ENCODE results near the gene AP3S2.

The AP3S2 gene

GRCh38 chr15:89814112-89814742, 79.6 kb downstream of the AP3S2 start:
- H3K4me2 ChIP-seq (ENCODE audit: low read length): no peak overlapping the region
- no peaks in the 10 kb centered on the region for H3K79me2 ChIP-seq
- no peaks in the 10 kb centered on the region for H3K36me3 ChIP-seq (ENCODE audit: control insufficient read depth, insufficient read depth, low read length)
- H3K4me1 ChIP-seq: no peaks in the 10 kb centered on the region
- no peak overlapping the region for H3K4me3 ChIP-seq (ENCODE audit: low read depth, low read length)
- H3K27me3 ChIP-seq (ENCODE audit: control insufficient read depth, insufficient read depth, low read length): no peaks in the 10 kb centered on the region
- TF ChIP-seq CTCF (IDR thresholded peaks at IDR 0.05): no peak
- no peak overlapping the region for H2AFZ ChIP-seq
- H3K27ac ChIP-seq: no peak overlapping the region
- no peak overlapping the region for H3K9ac ChIP-seq
- H3K9me3 ChIP-seq (ENCODE audit: control insufficient read depth, low read length): no peaks in the 10 kb centered on the region

- H3K36me3 ChIP-seq (ENCODE audit: control insufficient read depth, insufficient read depth, low read length): no peaks in the 10 kb centered on the region
- H3K27me3 ChIP-seq (ENCODE audit: control insufficient read depth, insufficient read depth, low read length): no peaks in the 10 kb centered on the region
- no peaks in the 10 kb centered on the region for H3K79me2 ChIP-seq
- TF ChIP-seq CTCF (IDR thresholded peaks at IDR 0.05): no peak
- H3K4me3 ChIP-seq (ENCODE audit: low read depth, low read length): no peak overlapping the region
- H2AFZ ChIP-seq: no peak overlapping the region
- no peaks in the 10 kb centered on the region for H3K9me3 ChIP-seq (ENCODE audit: control insufficient read depth, low read length)
- H3K27ac ChIP-seq: no peak overlapping the region
- H3K4me2 ChIP-seq (ENCODE audit: low read length): no peak overlapping the region
- no peaks in the 10 kb centered on the region for H3K4me1 ChIP-seq
- no peak overlapping the region for H3K9ac ChIP-seq
These were observed 80.2 kb downstream of the AP3S2 start for GRCh38 chr15:89813381-89814111.

GRCh38 chr15:89812847-89813320, 80.9 kb downstream of the AP3S2 start:
- Histone ChIP-seq H3K4me3 (ENCODE audit: low read depth, low read length) (no peak overlapping the region), H3K4me2 (ENCODE audit: low read length) (no peak overlapping the region), H3K79me2 (no peaks in the 10 kb centered on the region), H3K27me3 (ENCODE audit: control insufficient read depth, insufficient read depth, low read length) (no peaks in the 10 kb centered on the region), H3K4me1 (no peaks in the 10 kb centered on the region), H2AFZ (no peak overlapping the region), H3K27ac (no peak overlapping the region), H3K9me3 (ENCODE audit: control insufficient read depth, low read length) (no peaks in the 10 kb centered on the region), H3K9ac (no peak overlapping the region), H3K36me3 (ENCODE audit: control insufficient read depth, insufficient read depth, low read length) (no peaks in the 10 kb centered on the region)
- TF ChIP-seq CTCF (IDR thresholded peaks at IDR 0.05): no peak

- no peaks in the 10 kb centered on the region for H3K36me3 ChIP-seq (ENCODE audit: control insufficient read depth, insufficient read depth, low read length)
- H3K79me2 ChIP-seq: no peaks in the 10 kb centered on the region
- no peak overlapping the region for H3K27ac ChIP-seq
- no peaks in the 10 kb centered on the region for H3K9me3 ChIP-seq (ENCODE audit: control insufficient read depth, low read length)
- H3K27me3 ChIP-seq (ENCODE audit: control insufficient read depth, insufficient read depth, low read length): no peaks in the 10 kb centered on the region
- H3K4me2 ChIP-seq (ENCODE audit: low read length): no peak overlapping the region
- H3K9ac ChIP-seq: no peak overlapping the region
- no peaks in the 10 kb centered on the region for H3K4me1 ChIP-seq
- H2AFZ ChIP-seq: no peak overlapping the region
- no peak for TF ChIP-seq CTCF (IDR thresholded peaks at IDR 0.05)
- H3K4me3 ChIP-seq (ENCODE audit: low read depth, low read length): no peak overlapping the region
These were observed 81.6 kb downstream of the AP3S2 start for GRCh38 chr15:89812011-89812846.

All from parathyroid adenoma (tissue), 2 donors.